Gastroesophageal sphincter (tissue), 4 donors: ENCODE measurements around the gene DOCK2. TPM values are rescaled to one million over a fixed set of nuclear protein-coding genes. Genes with fewer than 3 reads are reported as not detected.

Experiments
- ATAC-seq: fragments of 150-250 bp; one replicate; pipeline ENCODE4 v1.9.1; 2016; ENCODE audit warnings: mild to moderate bottlenecking, moderate library complexity
- H3K27ac ChIP-seq, 4 donors: fragments of 200-600 bp; sonication (generic) in 3 of 4; 1 replicate in 3 of 4; 2 replicates in 1 of 4; pipeline ENCODE4 v1.5.1; 2016 to 2019
- H3K27me3 ChIP-seq: fragments of 200-600 bp; sonication (generic); one replicate; pipeline ENCODE4 v1.5.1; 2019
- H3K36me3 ChIP-seq, 2 donors: fragments of 200-600 bp; sonication (generic); one replicate each; pipeline ENCODE4 v1.5.1; 2019; ENCODE audit warnings: control low read depth in 1 of 2
- H3K4me1 ChIP-seq, 3 donors: fragments of 200-600 bp; sonication (generic); 1 replicate in 2 of 3; 2 replicates in 1 of 3; pipeline ENCODE4 v1.5.1; 2016 to 2019; ENCODE audit warnings: control low read depth in 2 of 3
- H3K4me3 ChIP-seq, 2 donors: fragments of 200-600 bp; sonication (generic); one replicate each; pipeline ENCODE4 v1.5.1; 2019; ENCODE audit warnings: mild to moderate bottlenecking in 1 of 2, moderate library complexity in 1 of 2
- H3K9me3 ChIP-seq, 3 donors: fragments of 200-600 bp; sonication (generic); one replicate each; pipeline ENCODE4 v1.5.1; 2017 to 2019; ENCODE audit warnings: control low read depth in 2 of 3
- CTCF ChIP-seq, 4 experiments: fragments of 200-600 bp in 2 of 4; fragments of 450-650 bp in 2 of 4; sonication (generic) in 1 of 4; IDR thresholded peaks; one replicate each; pipeline ENCODE4 v1.5.1; 2017 to 2019; ENCODE audit warnings: antibody characterized with exemption in 4 of 4, mild to moderate bottlenecking in 2 of 4, moderate library complexity in 2 of 4
- EP300 ChIP-seq: sonication (generic); formaldehyde crosslinking; IDR thresholded peaks from one replicate; pipeline ENCODE4 v1.6.1; 2017; ENCODE audit warnings: antibody characterized with exemption, mild to moderate bottlenecking
- POLR2A ChIP-seq, 2 donors: fragments of 450-650 bp; IDR thresholded peaks; one replicate each; pipeline ENCODE4 v1.6.1; 2017; ENCODE audit warnings: antibody characterized with exemption in 2 of 2, mild to moderate bottlenecking in 2 of 2, moderate library complexity in 1 of 2
- POLR2AphosphoS5 ChIP-seq: sonication (generic); formaldehyde crosslinking; IDR thresholded peaks from one replicate; pipeline ENCODE4 v1.6.1; 2017; ENCODE audit warnings: antibody characterized with exemption
- WGBS, 2 donors: methylation state at CpG; one replicate each; pipeline ENCODE4 v1.1.5; 2018; ENCODE audit warnings: low coverage in 1 of 2; 5-methylcytosine and 5-hydroxymethylcytosine counted together
- total RNA-seq, 4 donors: library from RNA; depleted of rRNA; stranded (reverse); fragments of >200 nt; gene quantifications; one replicate each; pipeline ENCODE4 v1.1.0, GENCODE V29; 2016

The DOCK2 gene
- total RNA-seq, 4 donors from 2014 or later, result 9.3 to 20.6 (median 11.8) TPM

GRCh38 chr5:170049713-170050112 is 412.6 kb downstream of the DOCK2 start:
- Histone ChIP-seq H3K27me3 (no peaks in the 10 kb centered on the region), H3K4me1 (no peaks in the 10 kb centered on the region), H3K9me3 (no peaks in the 10 kb centered on the region), H3K36me3 (no peaks in the 10 kb centered on the region), H3K4me3 (no peak overlapping the region), H3K27ac (no peak overlapping the region)
- no peak for ATAC-seq
- 71 to 87% methylated on average over 2 to 3 of the region's 3 CpGs for WGBS, 2 donors
- no peak for TF ChIP-seq EP300
- no peak for TF ChIP-seq POLR2A (IDR thresholded peaks at IDR 0.05)
- no peak for TF ChIP-seq CTCF (IDR thresholded peaks at IDR 0.05)
- TF ChIP-seq POLR2AphosphoS5, result no peak

- peaks cover 0 to 5% (median 0%) of the 10 kb centered on the region in 3 donors for H3K9me3 ChIP-seq
- no peaks in the 10 kb centered on the region for H3K27me3 ChIP-seq
- no peak overlapping the region for H3K27ac ChIP-seq
- H3K4me3 ChIP-seq, result no peak overlapping the region
- no peaks in the 10 kb centered on the region for H3K36me3 ChIP-seq
- no peak for ATAC-seq
- 67 to 78% methylated on average over 1 of the region's 1 CpG for WGBS, 2 donors
- no peaks in the 10 kb centered on the region for H3K4me1 ChIP-seq
- TF ChIP-seq POLR2A (IDR thresholded peaks at IDR 0.05) (no peak), EP300 (no peak), CTCF (IDR thresholded peaks at IDR 0.05) (no peak), POLR2AphosphoS5 (no peak)
Measured at GRCh38 chr5:170053896-170054295, 416.8 kb downstream of the DOCK2 start.

DNA sequence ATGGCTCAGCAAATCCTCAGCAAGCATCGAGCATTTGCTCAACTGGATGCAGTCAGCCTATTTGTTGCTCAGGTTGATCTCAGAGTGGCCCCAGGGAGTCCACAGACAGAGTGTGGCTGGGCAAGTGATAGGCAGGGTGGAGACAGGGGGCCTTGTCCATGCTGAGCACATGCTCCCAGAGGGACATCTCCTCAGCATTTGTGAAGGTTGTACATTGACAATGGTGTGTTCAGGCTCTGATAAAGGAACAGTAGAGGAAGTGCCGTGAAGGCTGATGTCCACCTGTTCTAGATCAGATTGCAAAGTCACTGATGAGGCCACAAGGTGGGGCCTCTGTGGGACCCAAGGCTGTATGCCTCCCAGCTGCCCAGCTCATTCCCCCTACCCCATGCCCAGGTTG is 418.5 kb downstream of the DOCK2 start:
- no peak for TF ChIP-seq CTCF (IDR thresholded peaks at IDR 0.05)
- no peak for TF ChIP-seq EP300
- no peak for TF ChIP-seq POLR2A (IDR thresholded peaks at IDR 0.05)
- no peak for TF ChIP-seq POLR2AphosphoS5
- no peaks in the 10 kb centered on the region for H3K4me1 ChIP-seq
- no peak overlapping the region for H3K4me3 ChIP-seq
- H3K27ac ChIP-seq, result no peak overlapping the region
- 100% methylated on average over 1 of the region's 2 CpGs for WGBS, 2 donors
- ATAC-seq, result no peak
- H3K36me3 ChIP-seq, result no peaks in the 10 kb centered on the region
- H3K27me3 ChIP-seq, result no peaks in the 10 kb centered on the region
- H3K9me3 ChIP-seq, result peaks cover 0 to 10% (median 0%) of the 10 kb centered on the region in 3 donors

- WGBS, 2 donors, result 79 to 84% methylated on average over 4 to 8 of the region's 11 CpGs
- Histone ChIP-seq H3K4me1 (no peaks in the 10 kb centered on the region), H3K9me3 (peaks cover 0 to 10% (median 0%) of the 10 kb centered on the region in 3 donors), H3K27ac (no peak overlapping the region), H3K4me3 (no peak overlapping the region), H3K27me3 (no peaks in the 10 kb centered on the region), H3K36me3 (no peaks in the 10 kb centered on the region)
- TF ChIP-seq EP300, result no peak
- no peak for TF ChIP-seq POLR2A (IDR thresholded peaks at IDR 0.05)
- no peak for ATAC-seq
Measured at GRCh38 chr5:170056561-170057267, 419.6 kb downstream of the DOCK2 start.

- H3K4me3 ChIP-seq, result no peak overlapping the region
- no peak for ATAC-seq
- no peaks in the 10 kb centered on the region for H3K4me1 ChIP-seq
- no peak overlapping the region for H3K27ac ChIP-seq
- WGBS, 2 donors, result 10 to 58% methylated on average over 2 to 4 of the region's 11 CpGs
- peaks cover 0 to 10% (median 0%) of the 10 kb centered on the region in 3 donors for H3K9me3 ChIP-seq
- no peaks in the 10 kb centered on the region for H3K27me3 ChIP-seq
- H3K36me3 ChIP-seq, result no peaks in the 10 kb centered on the region
- TF ChIP-seq EP300 (no peak), POLR2A (IDR thresholded peaks at IDR 0.05) (no peak), POLR2AphosphoS5 (no peak), CTCF (IDR thresholded peaks at IDR 0.05) (no peak)
Measured at GRCh38 chr5:170057311-170057710, 420.2 kb downstream of the DOCK2 start.
